GM23248 (cell line): Measurements from ENCODE around the gene OR5B3.

ENCODE experiments used
- EZH2 ChIP-seq: fragments of 200-600 bp; sonication (generic); IDR thresholded peaks from 2 replicates; pipeline ENCODE4 v1.6.1; 2018; ENCODE audit warnings: antibody characterized with exemption, mild to moderate bottlenecking; ENCODE audit not compliant: insufficient read depth, poor library complexity, severe bottlenecking
- EZH2phosphoT487 ChIP-seq: fragments of 200-600 bp; sonication (generic); IDR thresholded peaks from 2 replicates; pipeline ENCODE4 v1.6.1; 2018; ENCODE audit warnings: antibody characterized with exemption, moderate library complexity, mild to moderate bottlenecking, low read depth; ENCODE audit not compliant: insufficient read depth

DNA sequence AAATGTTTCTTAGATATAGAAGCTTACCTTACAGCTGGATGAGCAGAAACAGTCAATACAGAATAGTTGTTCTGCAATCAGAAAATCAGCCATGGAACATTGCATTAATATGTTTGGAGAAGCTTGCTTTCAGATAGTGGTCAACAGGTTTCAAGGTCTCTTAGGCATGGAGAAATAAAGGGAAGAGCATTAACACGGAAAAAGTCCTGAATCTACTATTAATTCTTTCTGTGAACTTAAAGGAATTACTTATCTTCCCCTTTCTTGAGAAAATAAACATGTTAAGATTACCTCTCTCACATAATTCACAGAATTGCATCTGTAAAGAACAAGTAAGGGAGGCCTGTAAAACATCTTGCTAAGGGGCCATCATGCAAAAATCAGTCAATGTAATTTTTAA is at the start of gene OR5B3:
- TF ChIP-seq EZH2, result no peak
- TF ChIP-seq EZH2phosphoT487, result no peak
